ENCODE measurements around the gene NIM1K.

GRCh38 chr5:43281840-43282658 is 90.0 kb downstream of the NIM1K start:
- no peak for TF ChIP-seq CREB5 (CRISPR knock-in tag; IDR thresholded peaks at IDR 0.05; ENCODE audit: low read depth)
- no peak for TF ChIP-seq ARNTL (CRISPR knock-in tag; IDR thresholded peaks at IDR 0.05; ENCODE audit: borderline replicate concordance, low read depth)
- no peak for TF ChIP-seq CSDC2 (CRISPR knock-in tag; IDR thresholded peaks at IDR 0.05)
- TF ChIP-seq ZFP30 (CRISPR knock-in tag; IDR thresholded peaks at IDR 0.05): no peak
- TF ChIP-seq OSR1 (CRISPR knock-in tag; IDR thresholded peaks at IDR 0.05): no peak
- TF ChIP-seq ESRRG (CRISPR knock-in tag; IDR thresholded peaks at IDR 0.05): no peak
